SKM-1 treated with dmso at 0.1 percent for 144 hours (cell line): ENCODE measurements around the gene MDFIC2.
"Not testable (repeated sequence)": the region's sequence is repeated elsewhere in the genome, so short reads cannot be mapped to it uniquely, and the experiment has no call there.

Source experiments
- DNase-seq: peaks from one replicate; lab custom pipeline; 2025; ENCODE audit not compliant: unreplicated experiment; lab: John Stamatoyannopoulos, UW

The MDFIC2 gene

GRCh38 chr3:70312336-70312735, at the start of gene MDFIC2:
MDFIC2 (minus strand) TSS chr3:70312638; CDS start chr3:70311973, 665 bp downstream.
- no peak for DNase-seq

GRCh38 chr3:70360979-70361760, 48.7 kb upstream of the MDFIC2 start:
- DNase-seq: no peak

GRCh38 chr3:70359711-70360110, 47.3 kb upstream of the MDFIC2 start:
- DNase-seq: no peak

- DNase-seq: peak; percentile 51
Measured at GRCh38 chr3:70358978-70359580, 46.6 kb upstream of the MDFIC2 start.

GRCh38 chr3:70352215-70352614, 39.8 kb upstream of the MDFIC2 start:
- no peak for DNase-seq

GRCh38 chr3:70342149-70342548, 29.7 kb upstream of the MDFIC2 start:
- DNase-seq: no peak

- DNase-seq: not testable (repeated sequence)
Measured at GRCh38 chr3:70336885-70337284, 24.4 kb upstream of the MDFIC2 start.

- DNase-seq: no peak
Measured at GRCh38 chr3:70333080-70333479, 20.6 kb upstream of the MDFIC2 start.

- DNase-seq: no peak
Measured at GRCh38 chr3:70315021-70315420, 2.6 kb upstream of the MDFIC2 start.

- no peak for DNase-seq
Measured at GRCh38 chr3:70310809-70311208, 1.6 kb downstream of the MDFIC2 start.

- DNase-seq: no peak
Measured at GRCh38 chr3:70309591-70309990, 2.8 kb downstream of the MDFIC2 start.

GRCh38 chr3:70308760-70309159, 3.7 kb downstream of the MDFIC2 start:
- DNase-seq: no peak

GRCh38 chr3:70306736-70307135, 5.7 kb downstream of the MDFIC2 start:
- DNase-seq: no peak

- DNase-seq: no peak
Measured at GRCh38 chr3:70298385-70298784, 14.1 kb downstream of the MDFIC2 start.

- DNase-seq: no peak
Measured at GRCh38 chr3:70291097-70291482, 21.3 kb downstream of the MDFIC2 start.

GRCh38 chr3:70290431-70291096, 21.9 kb downstream of the MDFIC2 start:
- DNase-seq: not testable (repeated sequence)

- no peak for DNase-seq
Measured at GRCh38 chr3:70281663-70282062, 30.8 kb downstream of the MDFIC2 start.

- no peak for DNase-seq
Measured at GRCh38 chr3:70277304-70277703, 35.1 kb downstream of the MDFIC2 start.

- no peak for DNase-seq
Measured at GRCh38 chr3:70276901-70277300, 35.5 kb downstream of the MDFIC2 start.

GRCh38 chr3:70273492-70273891, 38.9 kb downstream of the MDFIC2 start:
- DNase-seq: no peak

GRCh38 chr3:70272798-70273197, 39.6 kb downstream of the MDFIC2 start:
- no peak for DNase-seq

GRCh38 chr3:70264122-70264780, 48.2 kb downstream of the MDFIC2 start:
- DNase-seq: no peak
